ENCODE results near the gene SIL1. TPM values are rescaled to one million over a fixed set of nuclear protein-coding genes. Genes with fewer than 3 reads are reported as not detected.

SIL1 gene
- total RNA-seq, 1 donor from 2014 or later: 41.6 TPM

DNA sequence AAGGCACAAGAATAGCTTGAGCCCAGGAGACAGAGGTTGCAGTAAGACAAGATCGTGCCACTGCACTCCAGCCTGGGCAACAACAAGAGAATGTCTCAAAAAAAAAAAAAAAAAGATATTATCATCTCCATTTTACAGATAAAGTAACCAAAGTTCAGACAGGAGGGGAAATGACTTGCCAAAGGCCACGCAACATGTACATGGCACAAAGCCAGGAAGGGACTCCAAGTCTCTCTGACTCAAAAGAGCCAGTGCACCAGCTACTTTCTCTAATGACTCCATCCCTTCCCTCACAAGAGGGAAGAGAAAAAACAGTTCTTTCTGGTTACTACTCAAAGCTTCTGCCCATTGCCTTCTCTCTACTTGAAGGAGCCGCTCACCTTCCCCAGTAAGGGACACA, 34.1 kb downstream of the SIL1 start:
- peaks cover 48% of the 10 kb centered on the region for H4K20me1 ChIP-seq (ENCODE audit: insufficient read depth, low read length)
- H2AFZ ChIP-seq (ENCODE audit: low read depth, low read length): no peak overlapping the region
- FAIRE-seq (no peak), DNase-seq (ENCODE audit: low read depth) (no peak)
- Mint-ChIP-seq H3K9me3 (ENCODE audit: unreplicated experiment) (no peaks in the 10 kb centered on the region), H3K4me1 (ENCODE audit: low read depth, unreplicated experiment) (peaks cover 11% of the 10 kb centered on the region), H3K4me3 (ENCODE audit: unreplicated experiment) (no peak overlapping the region), H3K36me3 (ENCODE audit: low read depth, unreplicated experiment) (peaks cover 2% of the 10 kb centered on the region), H3K27me3 (ENCODE audit: low read depth, unreplicated experiment) (no peaks in the 10 kb centered on the region), H3K27ac (ENCODE audit: unreplicated experiment) (no peak overlapping the region)
- H3K27me3 ChIP-seq (ENCODE audit: insufficient read depth, low read length): no peaks in the 10 kb centered on the region
- TF ChIP-seq, protein P1, sequence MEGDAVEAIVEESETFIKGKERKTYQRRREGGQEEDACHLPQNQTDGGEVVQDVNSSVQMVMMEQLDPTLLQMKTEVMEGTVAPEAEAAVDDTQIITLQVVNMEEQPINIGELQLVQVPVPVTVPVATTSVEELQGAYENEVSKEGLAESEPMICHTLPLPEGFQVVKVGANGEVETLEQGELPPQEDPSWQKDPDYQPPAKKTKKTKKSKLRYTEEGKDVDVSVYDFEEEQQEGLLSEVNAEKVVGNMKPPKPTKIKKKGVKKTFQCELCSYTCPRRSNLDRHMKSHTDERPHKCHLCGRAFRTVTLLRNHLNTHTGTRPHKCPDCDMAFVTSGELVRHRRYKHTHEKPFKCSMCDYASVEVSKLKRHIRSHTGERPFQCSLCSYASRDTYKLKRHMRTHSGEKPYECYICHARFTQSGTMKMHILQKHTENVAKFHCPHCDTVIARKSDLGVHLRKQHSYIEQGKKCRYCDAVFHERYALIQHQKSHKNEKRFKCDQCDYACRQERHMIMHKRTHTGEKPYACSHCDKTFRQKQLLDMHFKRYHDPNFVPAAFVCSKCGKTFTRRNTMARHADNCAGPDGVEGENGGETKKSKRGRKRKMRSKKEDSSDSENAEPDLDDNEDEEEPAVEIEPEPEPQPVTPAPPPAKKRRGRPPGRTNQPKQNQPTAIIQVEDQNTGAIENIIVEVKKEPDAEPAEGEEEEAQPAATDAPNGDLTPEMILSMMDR (IDR thresholded peaks at IDR 0.05; ENCODE audit: insufficient read depth, low read depth, low read length): no peak
- no peak for TF ChIP-seq EZH2 (IDR thresholded peaks at IDR 0.05; ENCODE audit: insufficient read depth, low read length)
- H3K27ac ChIP-seq (ENCODE audit: low read depth, low read length): no peak overlapping the region
- H3K4me2 ChIP-seq (ENCODE audit: low read length): no peak overlapping the region
- H3K36me3 ChIP-seq (ENCODE audit: insufficient read depth, low read length): no peaks in the 10 kb centered on the region
- no peaks in the 10 kb centered on the region for H3K4me1 ChIP-seq (ENCODE audit: insufficient read depth, low read length)
- peaks cover 5% of the 10 kb centered on the region for H3K79me2 ChIP-seq (ENCODE audit: insufficient read depth, low read length)
- H3K4me3 ChIP-seq (ENCODE audit: insufficient read depth, low read depth, low read length): no peak overlapping the region
- H3K9me3 ChIP-seq (ENCODE audit: insufficient read depth, low read depth, low read length): no peaks in the 10 kb centered on the region
- H3K9ac ChIP-seq (ENCODE audit: low read length): no peak overlapping the region

- Histone ChIP-seq H3K27ac (ENCODE audit: low read depth, low read length) (no peak overlapping the region), H3K9ac (ENCODE audit: low read length) (no peak overlapping the region), H3K4me1 (ENCODE audit: insufficient read depth, low read length) (no peaks in the 10 kb centered on the region), H3K4me3 (ENCODE audit: insufficient read depth, low read depth, low read length) (no peak overlapping the region), H3K9me3 (ENCODE audit: insufficient read depth, low read depth, low read length) (no peaks in the 10 kb centered on the region), H4K20me1 (ENCODE audit: insufficient read depth, low read length) (peaks cover 57% of the 10 kb centered on the region), H3K36me3 (ENCODE audit: insufficient read depth, low read length) (no peaks in the 10 kb centered on the region), H2AFZ (ENCODE audit: low read depth, low read length) (no peak overlapping the region), H3K4me2 (ENCODE audit: low read length) (no peak overlapping the region), H3K79me2 (ENCODE audit: insufficient read depth, low read length) (peaks cover 8% of the 10 kb centered on the region), H3K27me3 (ENCODE audit: insufficient read depth, low read length) (no peaks in the 10 kb centered on the region)
- no peak for DNase-seq (ENCODE audit: low read depth)
- FAIRE-seq: no peak
- Mint-ChIP-seq H3K4me1 (ENCODE audit: low read depth, unreplicated experiment) (peaks cover 11% of the 10 kb centered on the region), H3K27ac (ENCODE audit: unreplicated experiment) (peak overlapping the region; percentile 3), H3K36me3 (ENCODE audit: low read depth, unreplicated experiment) (peaks cover 2% of the 10 kb centered on the region), H3K27me3 (ENCODE audit: low read depth, unreplicated experiment) (no peaks in the 10 kb centered on the region), H3K4me3 (ENCODE audit: unreplicated experiment) (no peak overlapping the region), H3K9me3 (ENCODE audit: unreplicated experiment) (no peaks in the 10 kb centered on the region)
- TF ChIP-seq, protein P1 (IDR thresholded peaks at IDR 0.05; ENCODE audit: insufficient read depth, low read depth, low read length): no peak
- no peak for TF ChIP-seq EZH2 (IDR thresholded peaks at IDR 0.05; ENCODE audit: insufficient read depth, low read length)
Measured at GRCh38 chr5:139162448-139162847, 35.7 kb downstream of the SIL1 start.

DNA sequence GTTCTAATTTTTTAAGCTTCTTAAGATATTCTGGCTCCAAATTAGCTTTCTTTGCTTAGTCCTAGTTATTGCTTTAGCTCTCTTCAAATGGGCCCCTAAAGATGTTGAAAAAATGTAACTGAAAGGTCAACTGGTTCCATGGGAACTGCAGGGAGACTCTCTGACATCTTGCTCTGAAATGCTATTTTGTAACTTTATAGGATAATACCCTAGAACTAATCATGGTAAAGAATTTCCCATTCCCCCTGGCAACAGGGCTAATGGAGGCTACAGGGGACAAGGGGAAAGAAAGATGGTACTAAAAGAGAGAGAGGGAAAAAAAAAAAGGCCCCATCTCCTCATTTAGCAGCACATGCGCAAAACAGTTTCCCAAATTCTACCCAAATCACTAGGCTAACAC, 39.4 kb downstream of the SIL1 start:
- Mint-ChIP-seq H3K4me1 (ENCODE audit: low read depth, unreplicated experiment) (peaks cover 9% of the 10 kb centered on the region), H3K9me3 (ENCODE audit: unreplicated experiment) (no peaks in the 10 kb centered on the region), H3K27me3 (ENCODE audit: low read depth, unreplicated experiment) (no peaks in the 10 kb centered on the region), H3K27ac (ENCODE audit: unreplicated experiment) (no peak overlapping the region), H3K36me3 (ENCODE audit: low read depth, unreplicated experiment) (peaks cover 5% of the 10 kb centered on the region), H3K4me3 (ENCODE audit: unreplicated experiment) (no peak overlapping the region)
- Histone ChIP-seq H3K4me2 (ENCODE audit: low read length) (no peak overlapping the region), H3K27me3 (ENCODE audit: insufficient read depth, low read length) (no peaks in the 10 kb centered on the region), H4K20me1 (ENCODE audit: insufficient read depth, low read length) (peaks cover 67% of the 10 kb centered on the region), H3K9ac (ENCODE audit: low read length) (no peak overlapping the region), H3K27ac (ENCODE audit: low read depth, low read length) (no peak overlapping the region), H3K79me2 (ENCODE audit: insufficient read depth, low read length) (peaks cover 23% of the 10 kb centered on the region), H2AFZ (ENCODE audit: low read depth, low read length) (no peak overlapping the region), H3K4me3 (ENCODE audit: insufficient read depth, low read depth, low read length) (no peak overlapping the region), H3K9me3 (ENCODE audit: insufficient read depth, low read depth, low read length) (no peaks in the 10 kb centered on the region), H3K4me1 (ENCODE audit: insufficient read depth, low read length) (no peaks in the 10 kb centered on the region), H3K36me3 (ENCODE audit: insufficient read depth, low read length) (no peaks in the 10 kb centered on the region)
- FAIRE-seq: no peak
- no peak for DNase-seq (ENCODE audit: low read depth)
- TF ChIP-seq EZH2 (IDR thresholded peaks at IDR 0.05; ENCODE audit: insufficient read depth, low read length): no peak
- TF ChIP-seq, protein P1 (IDR thresholded peaks at IDR 0.05; ENCODE audit: insufficient read depth, low read depth, low read length): no peak
